GM18868 (cell line): ENCODE measurements around the gene ITGA4.

Source experiments
- ATAC-seq: cut with Tn5 transposase; IDR thresholded peaks from one replicate; pipeline ENCODE4 v1.9.1; 2021; ENCODE audit warnings: mild to moderate bottlenecking, moderate library complexity; ENCODE audit not compliant: unreplicated experiment

The ITGA4 gene

GRCh38 chr2:181570833-181571661 is 113.9 kb downstream of the ITGA4 start:
- ATAC-seq = no peak

- no peak for ATAC-seq
Measured at GRCh38 chr2:181573140-181573736, 116.1 kb downstream of the ITGA4 start.

GRCh38 chr2:181574321-181574720 is 117.1 kb downstream of the ITGA4 start:
- ATAC-seq = no peak

- ATAC-seq = no peak
Measured at GRCh38 chr2:181575024-181575649, 118.0 kb downstream of the ITGA4 start.

- no peak for ATAC-seq
Measured at GRCh38 chr2:181575650-181576025, 118.5 kb downstream of the ITGA4 start.

GRCh38 chr2:181576431-181576830 is 119.2 kb downstream of the ITGA4 start:
- ATAC-seq = no peak

GRCh38 chr2:181578829-181579228 is 121.6 kb downstream of the ITGA4 start:
- ATAC-seq = no peak

GRCh38 chr2:181581534-181581933 is 124.3 kb downstream of the ITGA4 start:
- no peak for ATAC-seq

- no peak for ATAC-seq
Measured at GRCh38 chr2:181585732-181586131, 128.5 kb downstream of the ITGA4 start.
